NB4 (cell line): ENCODE results near the gene CEP192.
A peak's percentile ranks its signal among the peaks of the same experiment; 100 is the strongest.

Experiments used
- DNase-seq: peaks from one replicate; pipeline ENCODE4 v3.0.0; 2010; ENCODE audit warnings: low read depth
- H3K4me3 ChIP-seq: one replicate; pipeline ENCODE4 v1.5.1; 2011; ENCODE audit warnings: mild to moderate bottlenecking, low read depth, low read length, moderate library complexity
- MYC ChIP-seq: IDR thresholded peaks from 2 replicates; pipeline ENCODE4 v1.6.1; 2011; ENCODE audit warnings: low read depth, low read length
- POLR2A ChIP-seq: IDR thresholded peaks from 2 replicates; pipeline ENCODE4 v1.6.1; 2011; ENCODE audit warnings: mild to moderate bottlenecking; ENCODE audit not compliant: insufficient read length; ENCODE audit errors: extremely low read depth
- TF ChIP-seq, protein P1 (sequence below): IDR thresholded peaks from one replicate; pipeline ENCODE4 v1.5.1; 2012; ENCODE audit warnings: low read depth, low read length
- TF ChIP-seq, protein P2 (sequence below): IDR thresholded peaks from 2 replicates; pipeline ENCODE4 v1.6.1; 2011; ENCODE audit warnings: low read depth, low read length

Gene CEP192

DNA sequence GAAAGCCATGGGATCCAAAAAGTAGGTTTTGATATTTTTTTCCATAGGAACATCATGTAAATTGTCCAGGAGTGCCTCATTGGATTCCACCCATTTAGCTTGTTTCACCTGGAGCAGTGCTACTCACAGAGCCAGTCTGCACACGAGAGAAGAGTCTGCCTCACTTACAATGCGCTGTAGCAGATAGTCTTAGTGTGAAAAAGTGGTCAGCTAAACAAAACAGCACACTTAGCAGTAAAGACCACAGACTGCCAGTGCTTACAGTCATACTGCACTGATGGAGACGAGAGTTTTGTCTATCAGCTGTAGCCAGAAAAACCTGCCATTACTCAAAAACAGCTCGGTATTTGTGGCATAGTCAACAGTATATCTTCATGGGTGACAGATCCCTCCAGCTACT lies 113.9 kb downstream of the CEP192 start:
- no peak overlapping the region for H3K4me3 ChIP-seq
- no peak for TF ChIP-seq MYC
- TF ChIP-seq, protein P1, sequence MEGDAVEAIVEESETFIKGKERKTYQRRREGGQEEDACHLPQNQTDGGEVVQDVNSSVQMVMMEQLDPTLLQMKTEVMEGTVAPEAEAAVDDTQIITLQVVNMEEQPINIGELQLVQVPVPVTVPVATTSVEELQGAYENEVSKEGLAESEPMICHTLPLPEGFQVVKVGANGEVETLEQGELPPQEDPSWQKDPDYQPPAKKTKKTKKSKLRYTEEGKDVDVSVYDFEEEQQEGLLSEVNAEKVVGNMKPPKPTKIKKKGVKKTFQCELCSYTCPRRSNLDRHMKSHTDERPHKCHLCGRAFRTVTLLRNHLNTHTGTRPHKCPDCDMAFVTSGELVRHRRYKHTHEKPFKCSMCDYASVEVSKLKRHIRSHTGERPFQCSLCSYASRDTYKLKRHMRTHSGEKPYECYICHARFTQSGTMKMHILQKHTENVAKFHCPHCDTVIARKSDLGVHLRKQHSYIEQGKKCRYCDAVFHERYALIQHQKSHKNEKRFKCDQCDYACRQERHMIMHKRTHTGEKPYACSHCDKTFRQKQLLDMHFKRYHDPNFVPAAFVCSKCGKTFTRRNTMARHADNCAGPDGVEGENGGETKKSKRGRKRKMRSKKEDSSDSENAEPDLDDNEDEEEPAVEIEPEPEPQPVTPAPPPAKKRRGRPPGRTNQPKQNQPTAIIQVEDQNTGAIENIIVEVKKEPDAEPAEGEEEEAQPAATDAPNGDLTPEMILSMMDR, result no peak
- TF ChIP-seq, protein P2, sequence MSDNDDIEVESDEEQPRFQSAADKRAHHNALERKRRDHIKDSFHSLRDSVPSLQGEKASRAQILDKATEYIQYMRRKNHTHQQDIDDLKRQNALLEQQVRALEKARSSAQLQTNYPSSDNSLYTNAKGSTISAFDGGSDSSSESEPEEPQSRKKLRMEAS, result no peak
- TF ChIP-seq POLR2A, result no peak
- DNase-seq, result no peak

DNA sequence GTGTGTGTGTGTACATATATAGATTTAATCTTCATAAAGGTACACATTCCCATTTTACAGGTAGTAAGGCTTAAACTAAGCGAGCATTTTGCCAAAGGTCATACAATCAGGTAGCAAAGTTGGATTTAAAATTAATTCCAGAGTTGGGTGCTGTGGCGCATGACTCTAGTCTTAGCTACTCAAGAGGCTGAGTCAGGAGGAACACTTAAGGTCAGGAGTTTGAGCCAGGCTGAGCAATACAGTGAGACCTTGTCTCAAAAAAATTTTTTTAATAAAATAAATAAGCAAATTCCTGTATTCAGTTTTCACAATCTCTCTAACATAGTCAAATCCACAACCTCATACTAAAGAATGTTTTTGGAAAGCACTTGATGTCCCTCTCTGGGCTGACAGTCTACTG lies 115.9 kb downstream of the CEP192 start:
- TF ChIP-seq, protein P2, result no peak
- TF ChIP-seq POLR2A, result no peak
- TF ChIP-seq MYC, result no peak
- H3K4me3 ChIP-seq, result no peak overlapping the region
- no peak for DNase-seq

DNA sequence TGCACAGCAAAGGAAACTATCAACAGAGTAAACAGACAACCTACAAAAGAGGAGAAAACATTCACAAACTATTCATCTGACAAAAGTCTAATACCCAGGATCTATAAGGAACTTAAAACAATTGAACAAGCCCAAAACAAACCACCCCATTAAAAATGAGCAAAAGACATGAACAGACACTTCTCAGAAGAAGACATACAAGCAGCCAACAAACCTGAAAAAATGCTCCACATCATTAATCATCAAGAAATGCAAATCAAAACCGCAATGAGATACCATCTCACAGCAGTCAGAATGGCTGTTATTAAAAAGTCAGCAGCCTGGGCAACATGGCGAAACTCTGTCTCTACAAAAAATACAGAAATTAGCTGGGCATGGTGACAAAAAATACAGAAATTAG lies 117.2 kb downstream of the CEP192 start:
- TF ChIP-seq, protein P1, result no peak
- no peak for TF ChIP-seq POLR2A
- TF ChIP-seq MYC, result no peak

DNA sequence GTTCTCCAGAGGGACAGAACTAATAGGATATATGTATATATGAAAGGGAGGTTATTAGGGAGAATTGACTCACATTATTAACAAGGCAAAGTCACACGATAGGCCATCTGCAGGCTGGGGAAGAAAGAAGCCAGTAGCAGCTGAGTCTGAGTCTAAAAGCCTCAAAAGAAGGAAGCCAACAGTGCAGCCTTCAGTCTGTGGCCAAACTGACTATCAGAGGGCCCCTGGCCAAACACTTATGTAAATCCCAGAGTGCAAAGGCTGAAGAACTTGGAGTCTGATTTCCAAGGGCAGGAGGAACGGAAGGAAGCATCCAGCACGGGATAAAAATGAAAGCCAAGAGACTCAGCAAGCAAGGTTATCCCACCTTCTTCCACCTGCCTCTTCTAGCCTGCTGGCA lies 119.4 kb downstream of the CEP192 start:
- no peak overlapping the region for H3K4me3 ChIP-seq
- no peak for DNase-seq
- TF ChIP-seq, protein P1, result no peak

More for the DNA sequence above, 117.2 kb downstream of the CEP192 start:
- H3K4me3 ChIP-seq, result no peak overlapping the region
- no peak for DNase-seq

DNA sequence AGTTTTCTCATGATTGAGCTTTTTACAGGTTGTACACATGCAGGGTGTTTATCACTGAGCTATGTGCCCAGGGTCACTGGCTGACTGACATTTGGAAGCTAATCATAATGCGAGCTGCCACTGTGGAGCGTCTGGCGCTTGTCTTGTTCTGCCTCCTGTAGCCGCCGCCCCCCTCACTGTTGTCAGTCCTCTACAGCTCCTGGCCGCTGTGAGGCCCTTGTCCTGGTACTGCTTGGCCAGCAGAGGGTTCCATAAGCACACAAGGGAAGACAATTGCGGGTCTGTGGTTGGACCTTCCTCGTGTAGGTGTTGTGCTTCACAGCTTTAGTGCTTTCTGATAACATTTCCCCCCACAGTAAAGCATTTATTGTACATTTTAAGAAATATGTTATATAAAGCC lies 121.8 kb downstream of the CEP192 start:
- TF ChIP-seq, protein P1, result no peak
- TF ChIP-seq, protein P2, result no peak
- TF ChIP-seq MYC, result no peak
- TF ChIP-seq POLR2A, result no peak
- H3K4me3 ChIP-seq, result no peak overlapping the region
- DNase-seq, result peak; percentile 30

DNA sequence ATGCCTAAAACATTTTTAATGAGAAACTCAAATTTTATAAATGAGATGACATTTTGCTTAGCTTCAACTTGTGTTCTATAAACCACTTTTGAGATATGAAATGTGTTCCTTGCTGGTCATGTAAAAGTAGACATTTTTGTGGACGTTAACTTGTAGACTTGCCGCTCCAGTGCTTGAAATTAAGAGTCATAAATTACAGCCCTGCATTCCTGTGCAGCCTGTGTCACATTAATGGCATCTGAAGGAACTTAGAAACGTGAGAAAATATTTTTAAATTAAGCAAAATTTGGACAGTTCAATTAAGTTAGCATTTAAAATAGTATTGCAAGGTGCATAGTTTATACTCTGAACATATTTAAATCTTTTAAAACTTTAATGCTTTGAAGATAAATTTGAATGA lies 129.1 kb downstream of the CEP192 start:
- DNase-seq, result no peak
- no peak for TF ChIP-seq POLR2A
- TF ChIP-seq, protein P1, result no peak
- no peak for TF ChIP-seq MYC
- TF ChIP-seq, protein P2, result no peak

More for the DNA sequence above, 129.1 kb downstream of the CEP192 start:
- no peak overlapping the region for H3K4me3 ChIP-seq
